ENCODE results near the gene OR2T6.

OR2T6 gene

GRCh38 chr1:248373761-248374160, 1.8 kb upstream of the OR2T6 start:
- DNase-seq (ENCODE audit: extremely low read depth, low read depth) = no peak
- no peak for TF ChIP-seq CTCF (IDR thresholded peaks at IDR 0.05; ENCODE audit: low read depth, low read length)

- no peak for DNase-seq (ENCODE audit: extremely low read depth, low read depth)
- TF ChIP-seq CTCF (IDR thresholded peaks at IDR 0.05; ENCODE audit: low read depth, low read length) = no peak
These were observed 1.4 kb downstream of the OR2T6 start for GRCh38 chr1:248376916-248377315.

GRCh38 chr1:248380854-248381253, 5.3 kb downstream of the OR2T6 start:
- no peak for TF ChIP-seq CTCF (IDR thresholded peaks at IDR 0.05; ENCODE audit: low read depth, low read length)

DNA sequence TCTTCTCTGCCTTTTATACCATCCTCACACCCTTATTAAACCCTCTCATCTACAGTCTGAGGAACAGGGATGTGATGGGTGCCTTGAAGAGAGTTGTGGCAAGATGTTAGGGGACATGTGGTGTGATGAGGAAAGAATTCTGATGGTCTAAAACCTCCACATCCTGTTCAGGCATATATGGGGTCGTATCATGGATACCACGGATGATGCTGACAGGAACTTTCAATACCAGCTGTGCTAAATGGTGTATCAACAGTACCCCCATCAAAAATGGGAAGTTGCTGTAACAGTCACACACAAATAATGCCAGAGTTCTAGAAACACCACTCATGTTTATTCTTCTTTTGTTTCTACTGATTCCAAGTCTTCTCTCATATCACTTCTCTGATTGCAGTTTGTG, 12.9 kb downstream of the OR2T6 start:
- no peak for TF ChIP-seq CTCF (IDR thresholded peaks at IDR 0.05; ENCODE audit: low read depth, low read length)
- no peak for DNase-seq (ENCODE audit: extremely low read depth, low read depth)

More at GRCh38 chr1:248380854-248381253, 5.3 kb downstream of the OR2T6 start:
- DNase-seq (ENCODE audit: extremely low read depth, low read depth) = no peak

- no peak for TF ChIP-seq CTCF (IDR thresholded peaks at IDR 0.05; ENCODE audit: low read depth, low read length)
- DNase-seq (ENCODE audit: extremely low read depth, low read depth) = no peak
These were observed 17.5 kb downstream of the OR2T6 start for GRCh38 chr1:248393050-248393449.

- no peak for TF ChIP-seq CTCF (IDR thresholded peaks at IDR 0.05; ENCODE audit: low read depth, low read length)
- no peak for DNase-seq (ENCODE audit: extremely low read depth, low read depth)
These were observed 27.2 kb downstream of the OR2T6 start, which contains the start of gene OR2T1 for GRCh38 chr1:248402748-248403147. Gene OR2T1 (plus strand): TSS chr1:248403048. CDS start chr1:248406148, 3,100 bp downstream.

DNA sequence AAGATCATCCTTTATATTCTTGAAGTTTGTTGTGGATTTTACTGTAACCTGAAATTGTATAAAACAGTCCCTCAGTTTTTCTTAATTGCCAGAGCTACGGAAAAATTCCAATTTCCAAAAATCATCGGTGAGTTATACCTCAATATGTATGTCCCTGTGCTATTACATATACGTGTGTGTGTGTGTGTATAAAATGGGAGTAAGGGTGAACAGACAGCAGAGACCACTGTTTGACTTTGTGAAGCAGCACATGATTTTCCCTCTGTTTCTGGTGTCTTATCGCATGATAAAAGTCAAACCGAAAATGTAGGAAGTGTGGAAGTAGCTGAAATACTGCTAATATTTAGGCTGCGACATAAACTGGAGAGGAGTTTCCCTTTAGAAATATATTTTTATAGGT, 28.5 kb downstream of the OR2T6 start:
- no peak for TF ChIP-seq CTCF (IDR thresholded peaks at IDR 0.05; ENCODE audit: low read depth, low read length)
- DNase-seq (ENCODE audit: extremely low read depth, low read depth) = no peak
